Measurements from ENCODE around the gene SLC6A1. TPM values are rescaled to one million over a fixed set of nuclear protein-coding genes. Genes with fewer than 3 reads are reported as not detected.
A peak's percentile ranks its signal among the peaks of the same experiment; 100 is the strongest.

SLC6A1 gene
- total RNA-seq, 1 donor from 2014 or later, result 0.52 TPM

GRCh38 chr3:10968401-10968800 lies 24.1 kb upstream of the SLC6A1 start:
- H3K9ac ChIP-seq, result no peak overlapping the region
- no peaks in the 10 kb centered on the region for H3K36me3 ChIP-seq
- H3K79me2 ChIP-seq (ENCODE audit: low read depth), result no peaks in the 10 kb centered on the region
- peaks cover 14% of the 10 kb centered on the region for H4K20me1 ChIP-seq (ENCODE audit: low read depth)
- H3K9me3 ChIP-seq (ENCODE audit: low read depth), result no peaks in the 10 kb centered on the region
- peaks cover 20% of the 10 kb centered on the region for H3K4me1 Mint-ChIP-seq
- H3F3A ChIP-seq (ENCODE audit: low read depth), result no peaks in the 10 kb centered on the region
- peaks cover 2% of the 10 kb centered on the region for H3K9me3 Mint-ChIP-seq
- no peaks in the 10 kb centered on the region for H3K4me1 ChIP-seq
- H3K4me3 Mint-ChIP-seq, result no peak overlapping the region
- peaks cover 22% of the 10 kb centered on the region for H3K27me3 Mint-ChIP-seq (ENCODE audit: insufficient read depth, low read depth)
- DNase-seq (ENCODE audit: low spot score), result no peak
- no peak overlapping the region for H3K4me2 ChIP-seq
- peak overlapping the region; percentile 70 for H3K27ac Mint-ChIP-seq
- H3K36me3 Mint-ChIP-seq, result no peaks in the 10 kb centered on the region
- no peak overlapping the region for H3K27ac ChIP-seq
- no peak overlapping the region for H2AFZ ChIP-seq (replicated peaks)
- no peak overlapping the region for H3K4me3 ChIP-seq
- TF ChIP-seq CTCF (IDR thresholded peaks at IDR 0.05), result no peak
- no peak for TF ChIP-seq EZH2phosphoT487 (IDR thresholded peaks at IDR 0.05)
- no peak for TF ChIP-seq EZH2 (IDR thresholded peaks at IDR 0.05)
- H3K27me3 ChIP-seq, result peaks cover 4% of the 10 kb centered on the region

DNA sequence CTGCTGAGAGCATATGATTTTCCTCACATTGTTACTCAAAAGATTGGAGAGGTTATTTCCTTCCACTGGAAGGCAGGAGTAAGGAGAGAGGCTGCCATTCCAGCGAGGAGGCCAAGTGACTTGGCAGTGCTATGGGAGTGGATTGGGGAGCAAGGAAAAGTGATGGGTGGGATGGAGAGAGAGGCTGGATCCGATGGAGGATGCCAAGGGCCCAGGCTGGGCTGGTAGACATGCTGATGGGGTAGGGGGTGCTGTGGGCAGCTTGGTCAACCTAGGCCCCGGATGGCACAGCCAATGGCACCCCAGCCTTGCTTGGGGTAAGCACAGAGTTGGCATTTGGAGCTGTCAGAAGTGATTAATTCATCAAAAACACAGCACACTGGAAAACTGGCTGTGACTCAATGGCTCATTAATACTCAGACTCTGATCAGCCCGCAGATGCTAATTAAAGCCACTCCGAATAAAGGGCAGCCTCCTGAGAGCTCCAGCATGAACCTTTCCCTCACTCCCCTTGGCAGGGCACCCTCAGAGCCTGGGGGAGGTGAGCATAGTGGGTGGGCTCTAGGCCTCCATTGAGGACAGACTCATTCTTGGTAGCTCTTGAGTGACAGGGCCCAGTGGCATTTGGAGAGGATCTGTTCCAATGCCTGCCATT lies 22.1 kb upstream of the SLC6A1 start:
- H3K4me1 ChIP-seq, result no peaks in the 10 kb centered on the region

GRCh38 chr3:10972072-10972782 lies 20.3 kb upstream of the SLC6A1 start:
- H3K27ac ChIP-seq, result no peak overlapping the region
- H3K36me3 ChIP-seq, result no peaks in the 10 kb centered on the region
- no peak overlapping the region for H3K4me3 ChIP-seq
- no peak for TF ChIP-seq CTCF (IDR thresholded peaks at IDR 0.05)
- TF ChIP-seq EZH2phosphoT487 (IDR thresholded peaks at IDR 0.05), result no peak
- TF ChIP-seq EZH2 (IDR thresholded peaks at IDR 0.05), result no peak
- H3K27ac Mint-ChIP-seq, result peak overlapping the region; percentile 27
- H3K36me3 Mint-ChIP-seq, result no peaks in the 10 kb centered on the region
- H4K20me1 ChIP-seq (ENCODE audit: low read depth), result peaks cover 3% of the 10 kb centered on the region
- H3K4me1 ChIP-seq, result no peaks in the 10 kb centered on the region
- no peak overlapping the region for H3K4me3 Mint-ChIP-seq
- no peak overlapping the region for H3K9ac ChIP-seq
- no peak overlapping the region for H3K4me2 ChIP-seq
- H2AFZ ChIP-seq (replicated peaks), result no peak overlapping the region
- H3K9me3 ChIP-seq (ENCODE audit: low read depth), result no peaks in the 10 kb centered on the region
- no peaks in the 10 kb centered on the region for H3K27me3 ChIP-seq
- peaks cover 2% of the 10 kb centered on the region for H3K9me3 Mint-ChIP-seq
- H3K4me1 Mint-ChIP-seq, result peaks cover 19% of the 10 kb centered on the region
- no peak for DNase-seq (ENCODE audit: low spot score)
- peaks cover 18% of the 10 kb centered on the region for H3K27me3 Mint-ChIP-seq (ENCODE audit: insufficient read depth, low read depth)
- H3K79me2 ChIP-seq (ENCODE audit: low read depth), result no peaks in the 10 kb centered on the region
- no peaks in the 10 kb centered on the region for H3F3A ChIP-seq (ENCODE audit: low read depth)

More for the DNA sequence above, 22.1 kb upstream of the SLC6A1 start:
- Histone ChIP-seq H3K9ac (no peak overlapping the region), H3K36me3 (no peaks in the 10 kb centered on the region), H3K27ac (no peak overlapping the region), H3K79me2 (ENCODE audit: low read depth) (no peaks in the 10 kb centered on the region), H3K4me2 (no peak overlapping the region), H4K20me1 (ENCODE audit: low read depth) (peaks cover 3% of the 10 kb centered on the region), H3K9me3 (ENCODE audit: low read depth) (no peaks in the 10 kb centered on the region), H2AFZ (replicated peaks) (no peak overlapping the region), H3F3A (ENCODE audit: low read depth) (no peaks in the 10 kb centered on the region), H3K4me3 (no peak overlapping the region), H3K27me3 (no peaks in the 10 kb centered on the region)
- Mint-ChIP-seq H3K4me1 (peaks cover 20% of the 10 kb centered on the region), H3K4me3 (no peak overlapping the region), H3K27me3 (ENCODE audit: insufficient read depth, low read depth) (peaks cover 20% of the 10 kb centered on the region), H3K9me3 (no peaks in the 10 kb centered on the region), H3K27ac (no peak overlapping the region), H3K36me3 (no peaks in the 10 kb centered on the region)
- TF ChIP-seq EZH2phosphoT487 (IDR thresholded peaks at IDR 0.05) (no peak), EZH2 (IDR thresholded peaks at IDR 0.05) (no peak), CTCF (IDR thresholded peaks at IDR 0.05) (no peak)
- DNase-seq (ENCODE audit: low spot score), result no peak
